ENCODE measurements around the gene NDUFAF2.

GRCh38 chr5:61089351-61089750 lies 144.3 kb downstream of the NDUFAF2 start:
- no peak for TF ChIP-seq CTCF (IDR thresholded peaks at IDR 0.05)
- TF ChIP-seq ZFX (IDR thresholded peaks at IDR 0.05; ENCODE audit: borderline replicate concordance), result no peak

Data from 22Rv1 (cell line).